ENCODE data around the gene ZCCHC7. TPM values are rescaled to one million over a fixed set of nuclear protein-coding genes. Genes with fewer than 3 reads are reported as not detected.

The ZCCHC7 gene
- total and polyA plus RNA-seq, 2 donors (not counting 3 experiments of a cell fraction or from before 2014, with no cell fraction given): 7.4 to 14.8 TPM

DNA sequence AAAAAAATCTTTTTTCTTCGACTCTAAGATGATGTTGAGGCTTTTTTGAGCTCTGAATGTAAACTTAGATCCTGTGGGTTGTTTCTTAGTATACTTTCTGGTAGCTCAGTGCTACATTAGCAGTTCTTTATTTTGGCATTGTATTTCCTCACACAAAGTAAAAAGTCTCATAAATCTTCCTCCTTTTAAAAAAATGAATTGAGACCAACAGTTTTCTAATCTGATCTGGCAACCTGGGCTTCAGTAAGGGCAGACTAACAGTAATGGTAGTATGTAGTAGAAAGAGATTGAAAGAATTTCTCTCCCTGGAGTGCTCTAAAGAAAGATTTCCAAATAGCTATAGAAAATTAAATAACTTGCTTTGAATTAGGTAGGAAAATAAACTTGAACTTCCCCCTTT lies 31.4 kb downstream of the ZCCHC7 start:
- no peaks in the 10 kb centered on the region for H3K9me3 ChIP-seq (replicated peaks; ENCODE audit: control insufficient read depth, insufficient read depth, low read length)
- DNase-seq (ENCODE audit: low read depth, low spot score) (peak; percentile 15), FAIRE-seq (no peak)
- TF ChIP-seq POLR2A (IDR thresholded peaks at IDR 0.05; ENCODE audit: low read depth, low read length): no peak
- TF ChIP-seq JUN (IDR thresholded peaks at IDR 0.05; ENCODE audit: borderline replicate concordance, insufficient read depth, insufficient read length, low read depth): no peak
- no peak for TF ChIP-seq CTCF (IDR thresholded peaks at IDR 0.05; ENCODE audit: extremely low read depth in 1 of 2, insufficient read depth in 1 of 2, low read depth in 1 of 2, low read length in 2 of 2)
- TF ChIP-seq EZH2 (IDR thresholded peaks at IDR 0.05; ENCODE audit: borderline replicate concordance, low read depth, low read length, severe bottlenecking): no peak
- no peak for TF ChIP-seq MYC (IDR thresholded peaks at IDR 0.05; ENCODE audit: low read depth, low read length)
- TF ChIP-seq MAX (IDR thresholded peaks at IDR 0.05; ENCODE audit: insufficient read depth, insufficient read length): no peak
- no peak for TF ChIP-seq POLR2AphosphoS5 (IDR thresholded peaks at IDR 0.05; ENCODE audit: insufficient read depth, low read depth, low read length)
- TF ChIP-seq GATA2 (IDR thresholded peaks at IDR 0.05; ENCODE audit: insufficient read depth, insufficient read length, low read depth, low read length): no peak
- no peak for TF ChIP-seq FOS (IDR thresholded peaks at IDR 0.05; ENCODE audit: borderline replicate concordance, insufficient read depth, low read length)
- H3K9ac ChIP-seq (replicated peaks; ENCODE audit: extremely low read depth, insufficient read depth, low read length): no peak overlapping the region
- no peaks in the 10 kb centered on the region for H3K79me2 ChIP-seq (ENCODE audit: control insufficient read depth, insufficient read depth, low read length)
- H3K27me3 ChIP-seq (ENCODE audit: control insufficient read depth in 2 of 2, insufficient read depth in 2 of 2, low read length in 2 of 2): no peaks in the 10 kb centered on the region
- dilution Hi-C loops (cut with MboI; ENCODE audit: extremely low pct_ligation_motif_present, low sequenced_read_pairs) (no loop called here), intact Hi-C loops (cut with micrococcal nuclease) (no loop called here)
- H3K27ac ChIP-seq (ENCODE audit: insufficient read depth, low read depth, low read length): no peak overlapping the region
- CTCF ChIA-PET: no interaction called here
- H4K20me1 ChIP-seq (replicated peaks; ENCODE audit: control insufficient read depth, extremely low read depth, insufficient read depth, low read length): no peaks in the 10 kb centered on the region
- H2AFZ ChIP-seq (ENCODE audit: low read depth, low read length): no peak overlapping the region
- no peaks in the 10 kb centered on the region for H3K9me1 ChIP-seq (replicated peaks; ENCODE audit: control insufficient read depth, extremely low read depth, insufficient read depth, low read length)
- H3K4me1 ChIP-seq (ENCODE audit: control insufficient read depth, extremely low read depth, insufficient read depth, low read length): peaks cover under 1% of the 10 kb centered on the region
- H3K4me2 ChIP-seq (ENCODE audit: insufficient read depth, low read length): no peak overlapping the region
- POLR2A ChIA-PET: interaction anchor here (0.5 kb wide), 1 partner anchor 22 kb away, joined by 11 read pairs; no protein-coding TSS in a partner anchor
- BruUV-seq (replicated peaks): no TSS peak
- H3K36me3 ChIP-seq (ENCODE audit: control insufficient read depth in 2 of 2, extremely low read depth in 1 of 2, insufficient read depth in 2 of 2, low read length in 2 of 2): no peaks in the 10 kb centered on the region
- H3K4me3 ChIP-seq (replicated peaks in 1 of 3; ENCODE audit: insufficient read depth in 1 of 3, low read depth in 1 of 3, low read length in 3 of 3): no peak overlapping the region
